Uterus (tissue), 2 donors: ENCODE data around the gene SLC36A2.

ENCODE experiments used
- CTCF ChIP-seq, 4 experiments: fragments of 200-600 bp in 2 of 4; fragments of 450-650 bp in 2 of 4; sonication (generic) in 2 of 4; IDR thresholded peaks; one replicate each; pipeline ENCODE4 v1.5.1; 2016 to 2019; ENCODE audit warnings: antibody characterized with exemption in 4 of 4, mild to moderate bottlenecking in 2 of 4, moderate library complexity in 1 of 4
- POLR2A ChIP-seq, 2 donors: fragments of 450-650 bp; IDR thresholded peaks; one replicate each; pipeline ENCODE4 v1.6.1; 2016; ENCODE audit warnings: antibody characterized with exemption in 2 of 2, mild to moderate bottlenecking in 1 of 2, moderate library complexity in 1 of 2

- TF ChIP-seq CTCF (IDR thresholded peaks at IDR 0.05), result no peak
- no peak for TF ChIP-seq POLR2A (IDR thresholded peaks at IDR 0.05)
Observed at GRCh38 chr5:151348789-151349188, 1.4 kb upstream of the SLC36A2 start.
